DOHH2 (cell line): Measurements from ENCODE around the gene EXOC6B.

Source experiments
- H3F3A ChIP-seq: fragments of 200-600 bp; sonication (generic), shearing (Covaris generic); 2 replicates; pipeline ENCODE4 v1.6.0; 2016; ENCODE audit warnings: antibody characterized with exemption, mild to moderate bottlenecking; ENCODE audit not compliant: control insufficient read depth, insufficient read depth
- H3K27ac ChIP-seq: fragments of 200-600 bp; sonication (generic); 2 replicates; pipeline ENCODE4 v1.5.1; 2014; ENCODE audit warnings: low read depth, mild to moderate bottlenecking, low read length, moderate library complexity
- H3K27me3 ChIP-seq: fragments of 200-600 bp; sonication (generic); 2 replicates; pipeline ENCODE4 v1.6.1; 2014; ENCODE audit warnings: mild to moderate bottlenecking, low read length, mixed read lengths; ENCODE audit not compliant: control insufficient read depth
- H3K36me3 ChIP-seq: fragments of 200-600 bp; sonication (generic); 2 replicates; pipeline ENCODE4 v1.6.1; 2014; ENCODE audit warnings: mild to moderate bottlenecking, low read length, moderate library complexity, mixed read lengths; ENCODE audit not compliant: control insufficient read depth
- H3K4me1 ChIP-seq: fragments of 200-600 bp; sonication (generic); 2 replicates; pipeline ENCODE4 v1.6.1; 2014; ENCODE audit warnings: mild to moderate bottlenecking, low read length, mixed read lengths; ENCODE audit not compliant: control insufficient read depth
- H3K4me2 ChIP-seq: fragments of 200-600 bp; sonication (generic); 2 replicates; pipeline ENCODE4 v1.6.0; 2014; ENCODE audit warnings: mild to moderate bottlenecking, low read length, moderate library complexity
- H3K4me3 ChIP-seq: fragments of 200-600 bp; sonication (generic); 2 replicates; pipeline ENCODE4 v1.5.1; 2014; ENCODE audit warnings: mild to moderate bottlenecking, low read length, mixed read lengths
- H3K79me2 ChIP-seq: fragments of 200-600 bp; sonication (generic); 2 replicates; pipeline ENCODE4 v1.6.1; 2014; ENCODE audit warnings: mild to moderate bottlenecking, low read length, mixed read lengths; ENCODE audit not compliant: control insufficient read depth
- H3K9me2 ChIP-seq: fragments of 200-600 bp; sonication (generic); replicated peaks from 2 replicates; pipeline ENCODE4 v1.6.1; 2014; ENCODE audit warnings: mild to moderate bottlenecking, low read length, mixed read lengths; ENCODE audit not compliant: control insufficient read depth
- H3K9me3 ChIP-seq: fragments of 200-600 bp; sonication (generic); 2 replicates; pipeline ENCODE4 v1.6.1; 2014; ENCODE audit warnings: antibody characterized with exemption, low read length, mixed read lengths; ENCODE audit not compliant: control insufficient read depth, insufficient read depth
- H4K20me1 ChIP-seq: fragments of 200-600 bp; sonication (generic); 2 replicates; pipeline ENCODE4 v1.6.0; 2014; ENCODE audit warnings: low read depth, mild to moderate bottlenecking, antibody characterized with exemption, low read length, moderate library complexity; ENCODE audit not compliant: control insufficient read depth, insufficient read depth
- CTCF ChIP-seq: fragments of 200-600 bp; sonication (generic); IDR thresholded peaks from one replicate; pipeline ENCODE4 v1.5.1; 2014; ENCODE audit warnings: antibody characterized with exemption, mild to moderate bottlenecking, low read depth, low read length; ENCODE audit not compliant: poor library complexity, severe bottlenecking
- EZH2phosphoT487 ChIP-seq: fragments of 200-600 bp; sonication (generic); IDR thresholded peaks from 2 replicates; pipeline ENCODE4 v1.6.1; 2017; ENCODE audit warnings: borderline replicate concordance, mild to moderate bottlenecking, antibody characterized with exemption, low read length, moderate library complexity, mixed read lengths

The EXOC6B gene

DNA sequence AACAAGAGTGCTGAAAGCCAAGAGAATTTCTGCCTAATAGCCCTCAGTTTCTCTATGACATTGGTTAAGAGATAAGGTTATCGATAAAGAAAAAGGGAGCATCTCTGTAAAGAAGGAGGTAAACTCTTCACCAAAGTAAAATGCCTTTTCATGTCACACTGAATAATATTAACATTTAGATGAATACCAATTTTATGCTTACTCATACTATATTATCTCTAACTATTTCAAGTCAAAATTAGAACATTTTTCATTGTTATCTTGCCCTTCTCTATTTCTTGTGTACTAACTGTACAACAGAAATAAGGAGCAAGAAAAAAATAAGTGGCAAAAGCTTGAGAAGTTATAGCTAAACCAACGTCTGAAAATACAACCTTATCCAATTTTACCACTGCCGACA, 127.5 kb downstream of the EXOC6B start:
- Histone ChIP-seq H3K9me3 (no peaks in the 10 kb centered on the region), H3K36me3 (no peaks in the 10 kb centered on the region), H3F3A (no peaks in the 10 kb centered on the region), H3K9me2 (no peaks in the 10 kb centered on the region), H3K79me2 (no peaks in the 10 kb centered on the region), H3K27me3 (no peaks in the 10 kb centered on the region), H3K4me1 (no peaks in the 10 kb centered on the region), H3K4me3 (no peak overlapping the region), H4K20me1 (no peaks in the 10 kb centered on the region), H3K4me2 (no peak overlapping the region), H3K27ac (no peak overlapping the region)
- TF ChIP-seq EZH2phosphoT487 (no peak), CTCF (no peak)

DNA sequence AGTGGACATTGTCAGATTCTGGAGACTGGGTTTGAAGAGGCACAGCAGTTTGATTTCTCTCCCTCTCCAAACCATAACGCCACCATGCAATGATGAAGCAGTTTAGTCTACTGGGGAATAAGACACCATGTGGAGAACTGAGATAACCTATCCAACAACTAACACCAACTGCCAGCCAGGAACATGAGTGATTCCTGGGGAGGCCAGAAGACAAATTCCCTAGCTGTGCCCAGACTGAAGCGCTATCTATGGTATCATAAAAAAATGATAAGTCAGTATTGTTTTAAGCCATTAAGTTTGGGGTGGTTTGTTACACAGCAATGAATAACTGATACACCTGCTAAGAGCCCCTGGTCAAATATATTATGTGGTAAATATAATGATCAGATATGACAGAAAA, 129.3 kb downstream of the EXOC6B start:
- no peaks in the 10 kb centered on the region for H3K36me3 ChIP-seq
- TF ChIP-seq EZH2phosphoT487 (no peak), CTCF (no peak)
- no peaks in the 10 kb centered on the region for H3K27me3 ChIP-seq
- no peaks in the 10 kb centered on the region for H3K9me3 ChIP-seq
- no peak overlapping the region for H3K27ac ChIP-seq
- no peak overlapping the region for H3K4me2 ChIP-seq
- no peaks in the 10 kb centered on the region for H3F3A ChIP-seq
- H3K79me2 ChIP-seq: no peaks in the 10 kb centered on the region
- no peak overlapping the region for H3K4me3 ChIP-seq
- no peaks in the 10 kb centered on the region for H3K9me2 ChIP-seq
- H4K20me1 ChIP-seq: no peaks in the 10 kb centered on the region
- no peaks in the 10 kb centered on the region for H3K4me1 ChIP-seq

GRCh38 chr2:72695676-72696075, 130.2 kb downstream of the EXOC6B start:
- H4K20me1 ChIP-seq: no peaks in the 10 kb centered on the region
- no peak overlapping the region for H3K27ac ChIP-seq
- no peaks in the 10 kb centered on the region for H3K4me1 ChIP-seq
- no peak overlapping the region for H3K4me2 ChIP-seq
- no peak overlapping the region for H3K4me3 ChIP-seq
- H3K79me2 ChIP-seq: no peaks in the 10 kb centered on the region
- H3K9me3 ChIP-seq: no peaks in the 10 kb centered on the region
- H3K9me2 ChIP-seq: no peaks in the 10 kb centered on the region
- no peak for TF ChIP-seq CTCF
- TF ChIP-seq EZH2phosphoT487: no peak
- no peaks in the 10 kb centered on the region for H3K36me3 ChIP-seq
- no peaks in the 10 kb centered on the region for H3K27me3 ChIP-seq
- no peaks in the 10 kb centered on the region for H3F3A ChIP-seq
